GM12864 (cell line): Measurements from ENCODE around the gene EYS.

Experiments
- DNase-seq: peaks from one replicate; pipeline ENCODE4 v3.0.0-alpha.2; 2011; ENCODE audit warnings: low read depth
- H3K4me3 ChIP-seq: 2 replicates; pipeline ENCODE4 v1.5.1; 2011; ENCODE audit warnings: mild to moderate bottlenecking, low read depth, low read length, control low read depth
- TF ChIP-seq, protein P1 (sequence below): IDR thresholded peaks from 2 replicates; pipeline ENCODE4 v1.5.1; 2011; ENCODE audit warnings: low read depth, mild to moderate bottlenecking, moderate library complexity, low read length, control low read depth, inconsistent platforms; ENCODE audit errors: missing control alignments

EYS gene

DNA sequence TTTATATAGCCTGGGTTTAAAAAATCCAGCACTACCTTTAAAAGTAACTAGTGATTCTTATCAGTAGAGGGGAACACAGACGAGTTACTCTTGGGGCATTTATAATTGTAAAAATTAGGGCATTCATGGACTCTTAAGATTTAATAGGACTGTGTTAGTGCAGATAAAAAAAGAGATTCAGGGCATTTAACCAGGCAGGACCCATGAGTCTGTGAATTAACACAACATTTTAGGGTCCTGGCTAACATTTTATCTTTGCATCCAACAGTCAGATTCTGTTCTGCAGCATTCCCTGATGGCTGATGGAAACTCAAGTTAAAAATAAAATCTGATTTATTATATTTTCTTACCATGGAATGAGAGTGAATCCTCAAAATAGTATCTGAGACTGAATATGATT lies 1297.1 kb downstream of the EYS start:
- TF ChIP-seq, protein P1, sequence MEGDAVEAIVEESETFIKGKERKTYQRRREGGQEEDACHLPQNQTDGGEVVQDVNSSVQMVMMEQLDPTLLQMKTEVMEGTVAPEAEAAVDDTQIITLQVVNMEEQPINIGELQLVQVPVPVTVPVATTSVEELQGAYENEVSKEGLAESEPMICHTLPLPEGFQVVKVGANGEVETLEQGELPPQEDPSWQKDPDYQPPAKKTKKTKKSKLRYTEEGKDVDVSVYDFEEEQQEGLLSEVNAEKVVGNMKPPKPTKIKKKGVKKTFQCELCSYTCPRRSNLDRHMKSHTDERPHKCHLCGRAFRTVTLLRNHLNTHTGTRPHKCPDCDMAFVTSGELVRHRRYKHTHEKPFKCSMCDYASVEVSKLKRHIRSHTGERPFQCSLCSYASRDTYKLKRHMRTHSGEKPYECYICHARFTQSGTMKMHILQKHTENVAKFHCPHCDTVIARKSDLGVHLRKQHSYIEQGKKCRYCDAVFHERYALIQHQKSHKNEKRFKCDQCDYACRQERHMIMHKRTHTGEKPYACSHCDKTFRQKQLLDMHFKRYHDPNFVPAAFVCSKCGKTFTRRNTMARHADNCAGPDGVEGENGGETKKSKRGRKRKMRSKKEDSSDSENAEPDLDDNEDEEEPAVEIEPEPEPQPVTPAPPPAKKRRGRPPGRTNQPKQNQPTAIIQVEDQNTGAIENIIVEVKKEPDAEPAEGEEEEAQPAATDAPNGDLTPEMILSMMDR, result no peak
- no peak for DNase-seq

DNA sequence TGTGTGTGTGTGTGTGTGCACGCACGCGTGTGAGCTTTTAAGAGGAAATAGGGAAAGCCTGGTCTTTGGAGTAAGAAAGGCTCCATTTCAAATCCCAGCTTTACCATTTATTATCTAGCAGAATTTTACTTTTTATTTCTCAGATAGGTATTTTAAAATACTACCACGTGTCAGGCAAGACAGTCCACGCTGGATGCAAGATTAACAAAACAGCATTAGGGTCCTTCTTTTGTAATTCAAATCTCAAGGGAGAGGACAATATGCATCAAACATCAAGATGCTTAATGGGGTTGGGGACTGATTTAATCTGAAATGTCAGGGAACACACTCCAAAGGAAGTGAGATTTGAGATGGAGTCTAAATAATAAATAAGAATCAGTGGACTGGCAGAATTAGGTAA lies 1302.6 kb downstream of the EYS start:
- TF ChIP-seq, protein P1, result no peak
- no peak for DNase-seq
- H3K4me3 ChIP-seq, result no peak overlapping the region

More for the DNA sequence above, 1297.1 kb downstream of the EYS start:
- H3K4me3 ChIP-seq, result no peak overlapping the region

DNA sequence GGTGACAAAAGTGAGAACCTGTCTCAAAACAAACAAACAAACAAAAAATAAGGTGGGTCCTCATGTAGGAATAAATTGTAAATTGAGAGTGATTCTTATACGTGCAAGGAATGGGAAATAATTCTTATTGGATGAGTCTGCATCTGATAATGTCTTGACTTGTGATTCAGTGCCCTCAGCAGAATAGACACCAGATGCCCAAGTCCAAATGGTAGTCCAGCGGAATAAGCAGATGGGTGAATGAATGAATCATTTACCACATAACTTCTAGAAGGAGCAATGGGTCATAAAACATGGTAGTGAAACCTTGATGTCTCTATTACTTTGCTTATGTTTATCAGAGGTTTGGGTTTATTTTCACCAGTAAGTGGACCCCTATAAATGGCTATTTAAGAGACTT lies 1323.7 kb downstream of the EYS start:
- DNase-seq, result no peak
- no peak overlapping the region for H3K4me3 ChIP-seq
- TF ChIP-seq, protein P1, result no peak

DNA sequence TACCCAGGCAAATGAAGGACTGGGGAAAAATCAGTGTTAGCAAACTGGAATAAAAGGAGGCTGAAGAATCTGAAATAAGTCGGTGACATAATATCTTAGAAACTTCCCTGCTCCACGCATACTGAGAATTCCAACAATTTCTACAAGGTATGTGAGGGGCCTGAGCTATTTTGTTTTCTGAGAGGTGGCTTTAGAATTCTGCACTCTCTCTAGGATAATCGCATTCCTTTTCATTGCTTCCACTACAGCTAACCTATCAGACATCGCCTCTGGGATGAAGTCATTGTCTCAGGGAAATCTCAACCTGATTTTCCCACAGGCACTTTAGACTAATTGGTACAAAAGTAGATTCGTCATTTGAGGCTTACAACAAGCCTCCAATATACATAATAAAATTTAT lies 1330.6 kb downstream of the EYS start:
- TF ChIP-seq, protein P1, result no peak
- DNase-seq, result no peak
- no peak overlapping the region for H3K4me3 ChIP-seq

DNA sequence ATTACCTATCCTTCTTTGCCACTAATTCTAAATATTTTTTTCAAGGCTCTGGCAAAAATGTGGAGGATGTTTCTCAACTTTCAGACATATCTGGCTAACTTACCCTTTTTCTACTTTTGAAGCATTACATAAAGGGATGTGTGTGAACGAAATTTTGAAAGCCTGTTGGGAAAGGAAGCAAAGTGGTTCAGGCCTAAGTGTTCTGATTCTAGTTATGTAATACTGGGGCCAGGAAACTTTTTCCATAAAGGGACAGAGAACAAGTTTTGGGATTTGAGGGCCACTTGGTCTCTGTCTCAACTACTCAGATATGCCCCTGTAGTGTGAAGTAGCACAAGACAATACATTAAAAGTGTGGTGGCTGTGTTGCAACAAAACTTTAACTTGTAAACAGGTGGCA lies 1349.6 kb downstream of the EYS start:
- no peak overlapping the region for H3K4me3 ChIP-seq
- no peak for DNase-seq
- TF ChIP-seq, protein P1, result no peak

DNA sequence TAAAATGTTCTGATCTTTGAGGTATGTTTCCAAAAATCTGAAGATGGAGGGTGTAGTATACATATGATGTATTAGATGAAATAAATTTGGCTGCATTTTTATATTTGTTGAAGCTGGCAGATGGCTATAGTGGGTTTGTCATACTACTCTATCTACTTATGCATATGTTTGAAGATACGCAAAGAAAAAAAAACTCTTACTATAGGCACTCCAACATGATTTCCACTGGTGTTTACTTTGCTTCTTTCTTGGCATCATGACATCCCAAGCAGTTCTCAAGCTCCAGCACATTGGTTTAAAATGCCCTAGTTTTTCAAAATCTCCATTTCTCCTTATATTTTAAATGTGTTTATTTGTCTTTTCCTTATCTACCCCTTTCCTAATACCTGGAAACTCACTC lies 1359.6 kb downstream of the EYS start:
- DNase-seq, result no peak
- TF ChIP-seq, protein P1, result no peak
- H3K4me3 ChIP-seq, result no peak overlapping the region

DNA sequence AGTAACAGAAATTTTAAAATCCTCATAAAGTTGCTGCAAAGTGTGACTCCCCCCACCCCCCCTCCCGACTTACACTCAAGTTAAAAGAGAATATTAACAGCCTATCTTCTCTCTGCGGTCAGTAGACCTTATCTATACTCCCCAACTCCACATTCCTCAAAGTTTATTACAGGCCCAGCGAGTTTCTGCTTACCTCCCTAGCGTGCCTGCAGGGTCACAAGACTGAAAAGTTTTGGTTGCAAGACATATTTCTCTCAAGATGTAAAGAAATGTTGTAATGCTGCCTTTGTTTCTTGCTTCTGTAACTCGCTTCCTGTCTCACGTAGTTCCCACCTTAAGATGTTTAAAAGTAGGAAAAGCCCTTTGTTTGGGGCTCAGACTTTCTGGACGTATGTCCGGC lies 1371.8 kb downstream of the EYS start:
- TF ChIP-seq, protein P1, result no peak
- H3K4me3 ChIP-seq, result no peak overlapping the region
- no peak for DNase-seq
